Loucy (cell line): Measurements from ENCODE around the gene DDR1.
"Not testable (repeated sequence)": the region's sequence is repeated elsewhere in the genome, so short reads cannot be mapped to it uniquely, and the experiment has no call there.

Experiments
- CTCF ChIP-seq: fragments of 200-600 bp; sonication (generic); conservative IDR thresholded peaks from 2 replicates; pipeline ENCODE4 v1.5.1; 2014; ENCODE audit warnings: mild to moderate bottlenecking, antibody characterized with exemption, low read length
- EZH2phosphoT487 ChIP-seq: fragments of 200-600 bp; IDR thresholded peaks from 2 replicates; pipeline ENCODE4 v1.6.1; 2018; ENCODE audit warnings: antibody characterized with exemption, mild to moderate bottlenecking, moderate library complexity, borderline replicate concordance

GRCh38 chr6:30902196-30902595 lies 17.9 kb downstream of the DDR1 start:
- not testable (repeated sequence) for TF ChIP-seq CTCF, EZH2phosphoT487
